B cell (primary cell): ENCODE data around the gene TMEM14A. TPM values are rescaled to one million over a fixed set of nuclear protein-coding genes. Genes with fewer than 3 reads are reported as not detected.

Source experiments
- ATAC-seq: fragments of 200-7000 bp; cut with Tn5 transposase; one replicate; pipeline ENCODE4 v1.10.0; 2021; ENCODE audit warnings: low read depth, mild to moderate bottlenecking, moderate number of reproducible peaks, moderate library complexity
- CTCF ChIA-PET: fragments of 350-600 bp; sonication (Branson Sonifier 250); formaldehyde crosslinking; loops from one replicate; lab custom pipeline; 2021; ENCODE audit warnings: antibody characterized with exemption, inconsistent platforms; lab: Charles Lee
- POLR2A ChIA-PET: fragments of 350-600 bp; sonication (Branson Sonifier 250); formaldehyde crosslinking; loops from one replicate; lab custom pipeline; 2021; ENCODE audit warnings: antibody characterized with exemption; lab: Charles Lee
- DNase-seq: peaks from one replicate; pipeline ENCODE4 v3.0.0; 2013
- H2AFZ ChIP-seq: 2 replicates; pipeline ENCODE4 v1.6.1; 2012; ENCODE audit warnings: mild to moderate bottlenecking, low read depth, low read length; ENCODE audit not compliant: insufficient read depth, poor library complexity, severe bottlenecking
- H3K27ac ChIP-seq, 2 donors: 1 replicate in 1 of 2; 2 replicates in 1 of 2; pipeline ENCODE4 v1.5.1; 2012 to 2013; ENCODE audit warnings: low read length in 2 of 2, mild to moderate bottlenecking in 2 of 2, moderate library complexity in 1 of 2
- H3K27me3 ChIP-seq, 4 experiments: fragments of 200-600 bp in 1 of 4; sonication (generic) in 1 of 4; replicated peaks in 1 of 4; 1 replicate in 2 of 4; 2 replicates in 2 of 4; pipeline versions ENCODE4 v1.6.1 to v1.7.0; 2013 to 2016; ENCODE audit warnings: low read length in 3 of 4, mild to moderate bottlenecking in 2 of 4, mixed read lengths in 1 of 4, moderate library complexity in 1 of 4; ENCODE audit not compliant: insufficient read depth in 4 of 4, control insufficient read depth in 3 of 4; ENCODE audit errors: control extremely low read depth in 1 of 4
- H3K36me3 ChIP-seq, 2 experiments: replicated peaks in 1 of 2; 1 replicate in 1 of 2; 2 replicates in 1 of 2; pipeline versions ENCODE4 v1.6.1 to v1.7.1; 2013; ENCODE audit warnings: low read length in 1 of 2; ENCODE audit not compliant: insufficient read depth in 2 of 2, control insufficient read depth in 1 of 2; ENCODE audit errors: control extremely low read depth in 1 of 2, extremely low read depth in 1 of 2
- H3K4me1 ChIP-seq, 2 donors: fragments of 200-600 bp in 1 of 2; sonication (generic) in 1 of 2; 1 replicate in 1 of 2; 2 replicates in 1 of 2; pipeline versions ENCODE4 v1.5.1 to v1.6.1; 2013 to 2017; ENCODE audit warnings: low read length in 2 of 2; ENCODE audit not compliant: control insufficient read depth in 2 of 2, insufficient read depth in 2 of 2
- H3K4me2 ChIP-seq: replicated peaks from 2 replicates; pipeline ENCODE3; 2012; ENCODE audit warnings: mild to moderate bottlenecking, low read depth, low read length; ENCODE audit not compliant: poor library complexity, severe bottlenecking
- H3K4me3 ChIP-seq, 5 experiments: fragments of 200-600 bp in 1 of 5; sonication (generic) in 1 of 5; 1 replicate in 3 of 5; 2 replicates in 2 of 5; pipeline versions ENCODE4 v1.5.1 to v1.7.0; 2011 to 2016; ENCODE audit warnings: low read length in 4 of 5, mild to moderate bottlenecking in 4 of 5, low read depth in 2 of 5, control low read depth in 1 of 5, moderate library complexity in 1 of 5; ENCODE audit not compliant: insufficient read depth in 1 of 5; ENCODE audit errors: control extremely low read depth in 1 of 5, extremely low read depth in 1 of 5
- H3K79me2 ChIP-seq: fragments of 200-600 bp; sonication (generic); one replicate; pipeline ENCODE4 v1.6.0; 2016; ENCODE audit warnings: low read length; ENCODE audit not compliant: control insufficient read depth, insufficient read depth
- H3K9ac ChIP-seq: fragments of 200-600 bp; sonication (generic); 2 replicates; pipeline ENCODE4 v1.6.1; 2017; ENCODE audit warnings: mild to moderate bottlenecking, low read length, moderate library complexity
- H3K9me3 ChIP-seq, 3 donors: one replicate each; pipeline versions ENCODE4 v1.6.1 to v1.7.1; 2013; ENCODE audit warnings: low read length in 2 of 3; ENCODE audit not compliant: control insufficient read depth in 2 of 3, insufficient read depth in 1 of 3; ENCODE audit errors: control extremely low read depth in 1 of 3
- H4K20me1 ChIP-seq: 2 replicates; pipeline ENCODE4 v1.6.0; 2012; ENCODE audit warnings: mild to moderate bottlenecking, low read length; ENCODE audit not compliant: insufficient read depth, control insufficient read depth, poor library complexity, severe bottlenecking
- H3K27ac Mint-ChIP-seq: one replicate; pipeline ENCODE4 v1.8.0; 2021; ENCODE audit warnings: mixed read lengths
- H3K27me3 Mint-ChIP-seq: one replicate; pipeline ENCODE4 v1.8.0; 2021; ENCODE audit warnings: mixed read lengths
- H3K4me1 Mint-ChIP-seq: one replicate; pipeline ENCODE4 v1.8.0; 2021; ENCODE audit warnings: mixed read lengths
- H3K4me3 Mint-ChIP-seq: one replicate; pipeline ENCODE4 v1.8.0; 2021; ENCODE audit warnings: mixed read lengths
- H3K9me3 Mint-ChIP-seq: one replicate; pipeline ENCODE4 v1.8.0; 2022; ENCODE audit warnings: mixed read lengths; ENCODE audit not compliant: insufficient read depth
- CTCF ChIP-seq: fragments of 200-600 bp; IDR thresholded peaks from one replicate; pipeline ENCODE4 v1.8.0; 2022; ENCODE audit warnings: antibody characterized with exemption, mild to moderate bottlenecking
- EZH2 ChIP-seq: IDR thresholded peaks from 2 replicates; pipeline ENCODE4 v1.6.1; 2012; ENCODE audit warnings: borderline replicate concordance, low read depth, mild to moderate bottlenecking, moderate library complexity, low read length; ENCODE audit not compliant: insufficient read depth, poor library complexity, severe bottlenecking
- WGBS: methylation state at CpG from one replicate; pipeline ENCODE4 v1.1.5; 2013; ENCODE audit warnings: missing lambda C conversion rate; ENCODE audit not compliant: insufficient coverage; 5-methylcytosine and 5-hydroxymethylcytosine counted together
- intact Hi-C: fragments of 100-400 bp; cut with micrococcal nuclease; formaldehyde crosslinking; loops from one replicate; pipeline ENCODE4 v1.10.0; 2022
- polyA plus RNA-seq: library from polyadenylated mRNA; depleted of rRNA; stranded (reverse); fragments of >200 nt; gene quantifications from 2 replicates; pipeline ENCODE4 v1.2.3, GENCODE V29; 2012
- total RNA-seq, 2 donors: library from RNA; stranded (reverse); fragments of 120-200 nt in 1 of 2; gene quantifications; 1 replicate in 1 of 2; 2 replicates in 1 of 2; pipeline versions ENCODE4 v1.2.3 to v1.2.4, GENCODE V29; 2013 to 2022

Gene TMEM14A
- total and polyA plus RNA-seq, 2 donors (not counting 1 experiment from before 2014, with no cell fraction given) = 5.2 to 9.5 TPM

- H3K9ac ChIP-seq = peak overlapping the region; percentile 72
- no peak for DNase-seq
- TF ChIP-seq EZH2 = no peak
- TF ChIP-seq CTCF = peak; percentile 51
Measured at GRCh38 chr6:52663936-52664185, 7.1 kb upstream of the TMEM14A start.

GRCh38 chr6:52664186-52664990, 6.5 kb upstream of the TMEM14A start:
- under 1% methylated on average over 44 of the region's 53 CpGs for WGBS
- no peaks in the 10 kb centered on the region for H4K20me1 ChIP-seq
- Mint-ChIP-seq H3K4me3 (no peak overlapping the region), H3K9me3 (no peaks in the 10 kb centered on the region), H3K27me3 (no peaks in the 10 kb centered on the region), H3K27ac (no peak overlapping the region), H3K4me1 (peaks cover 12% of the 10 kb centered on the region)
- DNase-seq (peak; percentile 80), ATAC-seq (peak; percentile 86)
- no peaks in the 10 kb centered on the region for H3K36me3 ChIP-seq
- peak overlapping the region; percentile 58 to 83 (median 70) for H3K4me3 ChIP-seq
- H3K79me2 ChIP-seq = no peaks in the 10 kb centered on the region
- ChIA-PET CTCF (interaction anchor here (1.0 to 2.3 kb wide), 6 partner anchors 10 to 378 kb away, joined by 4 to 13 read pairs (median 7); partner anchors contain the start of gene TRAM2), POLR2A (no interaction called here)
- intact Hi-C loops = loop anchor here (2.0 to 5.0 kb wide), 2 partner anchors 88 to 167 kb away; partner anchors contain the start of gene TRAM2
- peak overlapping the region; percentile 72 for H3K9ac ChIP-seq
- no peaks in the 10 kb centered on the region for H3K9me3 ChIP-seq
- peak overlapping the region in 1 of 2 donors; percentile 16 for H3K27ac ChIP-seq
- H2AFZ ChIP-seq = peak overlapping the region; percentile 95
- peaks cover 18 to 20% of the 10 kb centered on the region in 2 donors for H3K4me1 ChIP-seq
- H3K4me2 ChIP-seq = peak overlapping the region; percentile 97
- TF ChIP-seq EZH2 (no peak), CTCF (no peak)
- H3K27me3 ChIP-seq = peaks cover 0 to 7% (median 0%) of the 10 kb centered on the region in 4 experiments

More at GRCh38 chr6:52663936-52664185, 7.1 kb upstream of the TMEM14A start:
- Mint-ChIP-seq H3K27me3 (no peaks in the 10 kb centered on the region), H3K9me3 (no peaks in the 10 kb centered on the region), H3K4me3 (no peak overlapping the region), H3K4me1 (peaks cover 10% of the 10 kb centered on the region), H3K27ac (no peak overlapping the region)
- H3K4me1 ChIP-seq = peaks cover 18 to 20% of the 10 kb centered on the region in 2 donors
- peak overlapping the region; percentile 58 to 83 (median 70) for H3K4me3 ChIP-seq
- peak overlapping the region in 1 of 2 donors; percentile 16 for H3K27ac ChIP-seq
- CTCF ChIA-PET = interaction anchor here (0.9 to 3.9 kb wide), 11 partner anchors 10 to 396 kb away, joined by 3 to 75 read pairs (median 8); partner anchors contain the start of genes EFHC1 and MCM3
- POLR2A ChIA-PET = interaction anchor here (0.7 kb wide), 1 partner anchor 245 kb away, joined by 3 read pairs; no protein-coding TSS in a partner anchor
- H3K9me3 ChIP-seq = no peaks in the 10 kb centered on the region
- under 1% methylated on average over 9 of the region's 11 CpGs for WGBS
- peaks cover 0 to 7% (median 0%) of the 10 kb centered on the region in 4 experiments for H3K27me3 ChIP-seq
- no peaks in the 10 kb centered on the region for H3K36me3 ChIP-seq
- intact Hi-C loops = loop anchor here (1.0 to 5.0 kb wide), 7 partner anchors 7 to 380 kb away; partner anchors contain the start of genes EFHC1, MCM3, TMEM14A and TRAM2
- H2AFZ ChIP-seq = peak overlapping the region; percentile 95
- no peaks in the 10 kb centered on the region for H4K20me1 ChIP-seq
- no peaks in the 10 kb centered on the region for H3K79me2 ChIP-seq
- peak overlapping the region; percentile 97 for H3K4me2 ChIP-seq
- no peak for ATAC-seq
